AG08395 (cell line): ENCODE measurements around the gene ZFP28.

Experiments
- DNase-seq: peaks from one replicate; pipeline ENCODE4 v3.0.0; 2012; ENCODE audit warnings: mixed read lengths, low spot score

Gene ZFP28

DNA sequence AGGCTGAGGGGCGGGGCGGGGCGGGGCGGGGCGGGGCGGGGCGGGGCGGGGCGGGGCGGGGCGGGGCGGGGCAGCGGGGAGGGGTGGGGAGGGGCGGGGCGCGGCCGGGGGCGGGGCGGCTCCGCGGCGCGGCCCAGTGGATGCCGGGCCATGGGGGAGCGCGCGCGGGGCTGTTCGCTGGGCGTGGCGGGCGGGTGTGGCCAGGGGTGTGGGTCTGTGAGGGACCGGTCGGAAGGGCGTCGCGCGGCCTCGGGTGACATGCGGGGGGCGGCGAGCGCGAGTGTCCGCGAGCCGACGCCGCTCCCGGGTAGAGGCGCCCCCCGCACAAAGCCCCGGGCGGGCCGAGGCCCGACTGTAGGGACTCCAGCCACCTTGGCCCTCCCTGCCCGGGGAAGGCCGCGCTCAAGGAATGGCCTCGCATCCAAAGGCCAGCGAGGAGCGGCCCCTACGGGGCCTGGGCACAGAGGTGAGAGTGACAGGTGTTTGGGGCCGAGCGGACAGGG is at the start of gene ZFP28:
TSS of gene ZFP28 (plus strand) at position 188 of the 503 bp plus-strand sequence. CDS start at position 259, 71 bp downstream.
- peak; percentile 94 for DNase-seq

DNA sequence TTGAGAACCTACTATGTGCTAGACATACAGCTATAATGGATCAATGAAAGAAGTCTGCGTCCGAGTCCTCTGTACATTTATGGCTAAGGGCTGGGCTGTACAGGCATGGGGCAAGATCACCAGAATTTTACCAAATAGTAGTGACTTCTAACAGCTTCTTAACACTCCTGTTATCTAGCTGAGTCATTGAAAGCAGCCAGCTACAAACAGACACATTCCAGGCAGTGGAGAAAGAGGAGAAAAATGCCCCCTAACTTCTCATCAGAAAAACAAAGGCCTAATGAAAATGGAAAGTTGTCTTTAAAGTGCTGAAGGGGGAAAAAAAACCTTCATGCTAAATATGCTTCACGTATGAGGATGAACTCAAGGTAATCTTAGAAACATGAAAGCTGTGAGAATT is 47.3 kb upstream of the ZFP28 start:
- DNase-seq, result no peak

DNA sequence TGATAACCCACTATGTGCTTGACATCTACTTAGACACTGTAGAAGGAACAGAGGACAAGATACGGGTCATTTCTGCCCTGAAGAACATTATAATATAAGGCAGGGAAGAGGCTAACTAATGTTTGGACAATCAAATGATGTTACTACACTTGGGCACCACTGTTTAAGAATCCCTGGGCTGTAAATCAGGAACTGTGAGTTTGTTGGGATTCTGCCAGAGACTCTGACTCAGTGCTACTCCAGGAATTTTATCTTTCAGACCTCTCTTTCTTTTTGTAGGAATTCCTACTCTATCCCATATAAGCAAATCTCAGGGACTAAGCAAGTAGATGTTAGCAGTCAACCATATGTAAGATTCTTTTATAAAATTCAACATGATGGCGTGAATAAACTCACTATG is 34.2 kb upstream of the ZFP28 start:
- no peak for DNase-seq

DNA sequence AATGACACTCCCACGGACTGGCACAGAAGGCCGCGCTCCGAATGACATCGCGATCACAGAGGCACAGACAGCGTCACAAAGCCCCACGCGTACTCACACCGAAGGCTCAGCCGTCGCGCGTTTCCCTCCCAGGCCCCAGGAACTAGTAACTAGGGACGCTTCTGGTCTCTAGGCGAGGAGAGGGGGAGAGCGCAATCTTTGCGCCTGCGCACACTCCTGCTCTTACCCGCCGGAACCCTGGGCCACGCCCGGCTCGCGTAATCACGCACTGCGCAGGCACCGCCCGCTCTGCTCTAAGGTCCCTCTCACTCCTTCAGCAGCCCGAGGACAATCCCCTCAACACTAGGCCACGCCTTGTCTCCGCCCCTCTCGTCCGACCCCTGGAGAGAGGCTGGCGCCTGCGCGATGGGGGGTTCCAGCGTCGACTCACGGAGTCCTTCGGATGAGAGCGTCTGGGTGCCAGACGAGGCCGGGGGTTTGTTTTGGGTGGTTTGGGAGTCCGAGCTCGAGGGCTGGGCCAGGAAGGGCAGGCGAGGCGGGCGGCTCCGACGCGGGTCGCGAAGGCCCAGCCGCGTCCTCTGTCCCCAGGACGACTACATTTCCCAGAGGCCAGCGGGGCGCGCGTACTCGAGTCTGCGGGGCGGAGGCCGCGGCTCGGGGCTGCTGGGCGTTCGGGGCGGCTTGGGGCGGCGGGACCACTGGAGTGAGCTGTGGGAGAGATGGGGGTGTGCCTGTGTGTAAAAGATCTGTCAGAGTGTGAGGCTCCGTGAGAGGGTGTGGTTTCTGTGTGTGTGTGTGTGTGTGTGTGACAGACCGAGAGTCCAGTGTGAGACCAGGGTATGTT is 31.1 kb upstream of the ZFP28 start, which contains the start of gene ZNF471:
TSS of gene ZNF471 (plus strand) at position 410 of the 844 bp plus-strand sequence. CDS start 3,717 bp downstream, outside the sequence.
- DNase-seq, result peak; percentile 100

DNA sequence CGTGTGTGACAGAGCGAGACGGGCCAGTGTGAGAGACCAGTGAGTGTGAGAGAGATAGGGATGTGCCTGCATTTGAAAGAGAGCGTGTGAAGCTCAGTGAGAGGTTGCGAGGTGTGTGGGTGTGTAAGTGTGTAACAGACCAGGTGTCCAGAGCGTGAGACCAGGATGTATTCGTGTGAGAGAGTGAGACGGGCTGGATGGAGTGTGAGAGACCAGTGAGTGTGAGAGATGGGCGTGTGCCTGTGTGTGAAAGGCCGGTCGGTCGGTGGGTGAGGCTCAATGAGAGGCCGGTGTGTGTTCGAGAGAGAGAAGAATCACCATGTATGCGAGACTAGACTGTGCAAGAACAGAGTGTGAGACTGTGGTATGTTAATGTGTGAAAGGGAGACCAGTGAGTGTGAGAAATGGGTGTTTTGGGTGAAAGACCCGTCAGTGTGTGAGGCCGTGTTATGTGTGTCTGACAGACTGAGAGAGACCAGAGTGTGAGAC is 30.4 kb upstream of the ZFP28 start:
- DNase-seq, result no peak

DNA sequence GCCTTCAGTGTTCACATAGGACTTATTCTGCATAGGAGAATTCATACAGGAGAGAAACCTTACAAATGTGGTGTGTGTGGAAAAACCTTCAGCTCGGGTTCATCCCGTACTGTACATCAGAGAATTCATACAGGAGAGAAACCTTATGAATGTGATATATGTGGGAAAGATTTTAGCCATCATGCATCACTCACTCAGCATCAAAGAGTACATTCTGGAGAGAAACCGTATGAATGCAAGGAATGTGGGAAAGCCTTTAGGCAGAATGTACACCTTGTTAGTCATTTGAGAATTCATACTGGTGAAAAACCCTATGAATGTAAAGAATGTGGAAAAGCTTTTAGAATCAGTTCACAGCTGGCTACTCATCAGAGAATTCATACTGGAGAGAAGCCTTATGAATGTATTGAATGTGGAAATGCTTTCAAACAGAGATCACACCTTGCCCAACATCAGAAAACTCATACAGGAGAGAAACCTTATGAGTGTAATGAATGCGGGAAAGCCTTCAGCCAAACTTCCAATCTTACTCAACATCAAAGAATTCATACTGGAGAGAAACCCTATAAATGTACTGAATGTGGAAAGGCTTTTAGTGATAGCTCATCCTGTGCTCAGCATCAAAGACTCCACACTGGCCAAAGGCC is 13.4 kb upstream of the ZFP28 start:
- DNase-seq, result no peak

- DNase-seq, result no peak
These were observed 1.3 kb upstream of the ZFP28 start for GRCh38 chr19:56537442-56537841.

GRCh38 chr19:56538254-56538760 is 441 bp upstream of the ZFP28 start:
- DNase-seq, result peak; percentile 98

DNA sequence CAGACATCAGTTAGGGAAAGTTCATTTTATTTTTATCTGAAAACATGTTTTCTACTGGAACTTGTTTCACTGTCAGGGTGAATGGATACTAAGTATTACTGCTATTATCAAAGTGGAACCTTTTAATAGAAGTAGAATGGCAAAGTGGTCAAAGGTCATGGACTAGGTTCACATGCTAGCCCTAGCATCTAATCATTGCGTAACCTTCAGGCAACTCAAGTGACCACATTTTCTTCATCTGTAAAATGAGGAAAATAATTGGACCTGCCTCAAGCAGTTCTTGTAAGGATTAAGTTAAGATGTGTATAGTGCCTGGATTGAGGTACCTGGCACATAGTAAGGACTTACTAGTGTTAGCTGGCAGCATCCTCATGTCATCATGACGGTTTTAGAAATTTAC is 5.0 kb downstream of the ZFP28 start:
- DNase-seq, result no peak

- no peak for DNase-seq
These were observed 8.8 kb downstream of the ZFP28 start for GRCh38 chr19:56547535-56547934.

- DNase-seq, result no peak
These were observed 15.6 kb downstream of the ZFP28 start for GRCh38 chr19:56554272-56554869.

DNA sequence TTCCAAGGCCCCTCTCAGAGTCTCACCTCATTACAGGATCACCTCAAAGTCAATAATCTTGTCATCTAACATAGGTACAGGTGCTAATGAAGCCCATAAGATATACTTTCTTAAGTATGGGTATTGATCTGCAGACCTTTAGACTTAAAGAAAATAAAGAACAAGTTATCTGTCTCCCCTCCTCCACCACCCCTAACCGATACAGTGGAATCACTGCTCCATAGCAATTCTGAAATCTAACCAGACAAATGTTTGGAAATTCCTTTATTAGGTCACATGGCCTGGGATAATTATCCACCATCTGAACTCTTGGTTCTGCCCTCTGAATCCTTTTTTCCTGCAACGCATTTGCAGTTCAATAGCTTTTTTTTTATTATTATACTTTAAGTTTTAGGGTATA is 24.0 kb downstream of the ZFP28 start:
- DNase-seq, result no peak

DNA sequence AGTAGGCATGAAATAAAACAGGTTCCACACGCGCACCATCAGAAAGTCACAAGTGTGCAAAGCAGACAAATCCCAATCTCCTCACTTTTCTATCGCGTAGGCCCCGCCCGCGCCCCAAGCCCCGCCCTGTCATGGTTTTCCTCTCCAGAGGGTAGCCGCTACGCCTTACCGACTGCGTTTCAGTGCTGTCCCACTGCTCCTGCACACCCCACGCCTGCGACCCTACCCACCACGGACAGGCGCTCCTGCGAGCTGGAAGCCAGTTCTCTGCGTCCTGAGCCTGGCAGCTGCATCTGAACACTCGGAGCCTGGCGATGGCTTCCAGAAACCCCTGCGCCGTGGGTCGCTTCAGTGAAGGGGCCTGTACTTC is 28.1 kb downstream of the ZFP28 start:
- DNase-seq, result peak; percentile 46

GRCh38 chr19:56567274-56568120 is 28.7 kb downstream of the ZFP28 start, which contains the start of gene ZNF470:
ZNF470 (plus strand) TSS chr19:56567468; CDS start chr19:56570312, 2,844 bp downstream.
- peak; percentile 96 for DNase-seq

DNA sequence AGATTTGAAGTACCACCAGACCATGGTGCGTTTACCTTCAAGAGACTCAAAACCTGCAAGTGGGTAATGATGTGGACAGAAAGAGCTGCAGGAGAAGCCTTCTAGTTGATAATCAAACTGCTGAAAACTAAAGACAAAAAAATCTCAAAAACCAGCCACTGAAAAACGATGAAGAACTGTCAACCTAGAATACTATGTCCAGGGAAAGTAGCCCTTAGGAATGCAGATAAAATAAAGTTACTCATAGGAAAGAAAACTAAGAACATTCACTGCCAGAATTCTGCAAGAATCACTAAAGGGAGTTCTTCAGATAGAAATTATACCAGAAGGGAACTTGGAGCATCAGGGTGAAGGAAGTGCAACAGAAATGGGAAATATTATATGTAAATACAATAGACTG is 33.8 kb downstream of the ZFP28 start:
- DNase-seq, result no peak

- no peak for DNase-seq
These were observed 35.2 kb downstream of the ZFP28 start for GRCh38 chr19:56573914-56574313.

DNA sequence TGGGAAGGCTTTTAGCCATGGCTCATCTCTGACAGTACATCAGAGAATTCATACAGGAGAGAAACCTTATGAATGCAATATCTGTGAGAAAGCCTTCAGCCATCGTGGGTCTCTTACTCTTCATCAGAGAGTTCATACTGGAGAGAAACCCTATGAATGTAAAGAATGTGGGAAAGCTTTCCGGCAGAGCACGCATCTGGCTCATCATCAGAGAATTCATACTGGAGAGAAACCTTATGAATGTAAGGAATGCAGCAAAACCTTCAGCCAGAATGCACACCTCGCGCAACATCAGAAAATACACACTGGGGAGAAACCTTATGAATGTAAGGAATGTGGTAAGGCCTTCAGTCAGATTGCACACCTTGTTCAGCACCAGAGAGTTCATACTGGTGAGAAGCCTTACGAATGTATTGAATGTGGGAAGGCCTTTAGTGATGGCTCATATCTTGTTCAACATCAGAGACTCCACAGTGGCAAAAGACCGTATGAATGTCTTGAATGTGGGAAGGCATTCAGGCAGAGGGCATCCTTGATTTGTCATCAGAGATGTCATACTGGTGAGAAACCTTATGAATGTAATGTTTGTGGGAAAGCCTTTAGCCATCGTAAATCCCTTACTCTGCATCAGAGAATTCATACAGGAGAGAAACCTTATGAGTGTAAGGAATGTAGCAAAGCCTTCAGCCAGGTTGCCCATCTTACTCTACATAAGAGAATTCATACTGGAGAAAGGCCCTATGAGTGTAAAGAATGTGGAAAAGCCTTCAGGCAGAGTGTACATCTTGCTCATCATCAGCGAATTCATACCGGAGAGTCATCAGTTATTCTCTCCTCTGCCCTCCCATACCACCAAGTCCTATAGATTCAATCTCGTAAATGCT is 39.2 kb downstream of the ZFP28 start:
- DNase-seq, result no peak

GRCh38 chr19:56594446-56594782 is 55.7 kb downstream of the ZFP28 start:
- DNase-seq, result no peak

GRCh38 chr19:56594783-56595547 is 56.2 kb downstream of the ZFP28 start, which contains the start of gene ZNF71:
ZNF71 (plus strand) TSS chr19:56595302; CDS start chr19:56601559, 6,257 bp downstream.
- DNase-seq, result peak; percentile 99

- DNase-seq, result no peak
These were observed 56.8 kb downstream of the ZFP28 start for GRCh38 chr19:56595548-56595899.
